HG03520 (cell line): Measurements from ENCODE around the gene ACSS1.

Experiments used
- ATAC-seq: cut with Tn5 transposase; IDR thresholded peaks from one replicate; pipeline ENCODE4 v1.9.1; 2021; ENCODE audit warnings: mild to moderate bottlenecking, moderate library complexity; ENCODE audit not compliant: unreplicated experiment

ACSS1 gene

DNA sequence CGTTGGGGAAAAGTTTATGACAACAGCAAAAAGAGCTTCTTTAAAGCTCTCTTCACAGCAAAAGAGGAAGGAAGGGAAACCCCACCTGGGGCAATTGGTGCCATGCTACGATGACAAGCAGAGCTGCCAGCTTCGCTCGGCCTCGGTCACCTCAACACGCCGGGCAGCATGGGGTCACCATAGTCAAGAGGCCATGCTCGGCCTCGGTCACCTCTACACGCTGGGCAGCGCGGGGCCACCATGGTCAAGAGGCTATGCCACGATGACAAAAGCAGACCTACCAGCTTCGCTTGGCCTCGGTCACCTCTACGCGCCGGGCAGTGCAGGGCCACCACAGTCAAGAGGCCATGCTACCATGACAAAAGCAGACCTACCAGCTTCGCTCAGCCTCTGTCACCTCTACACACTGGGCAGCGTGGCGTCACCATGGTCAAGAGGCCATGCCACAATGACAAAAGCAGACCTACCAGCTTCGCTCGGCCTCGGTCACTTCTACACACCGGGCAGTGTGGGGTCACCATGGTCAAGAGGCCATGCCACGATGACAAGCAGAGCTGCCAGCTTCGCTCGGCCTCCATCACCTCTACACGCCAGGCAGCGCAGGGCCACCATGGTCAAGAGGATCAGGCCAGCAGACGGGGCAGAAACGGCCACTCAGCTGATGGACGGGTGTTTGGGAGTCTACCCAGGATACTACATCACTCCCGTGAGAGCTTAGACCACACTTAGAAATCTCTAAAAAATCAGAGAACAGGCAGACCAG lies 77.5 kb downstream of the ACSS1 start:
- no peak for ATAC-seq

DNA sequence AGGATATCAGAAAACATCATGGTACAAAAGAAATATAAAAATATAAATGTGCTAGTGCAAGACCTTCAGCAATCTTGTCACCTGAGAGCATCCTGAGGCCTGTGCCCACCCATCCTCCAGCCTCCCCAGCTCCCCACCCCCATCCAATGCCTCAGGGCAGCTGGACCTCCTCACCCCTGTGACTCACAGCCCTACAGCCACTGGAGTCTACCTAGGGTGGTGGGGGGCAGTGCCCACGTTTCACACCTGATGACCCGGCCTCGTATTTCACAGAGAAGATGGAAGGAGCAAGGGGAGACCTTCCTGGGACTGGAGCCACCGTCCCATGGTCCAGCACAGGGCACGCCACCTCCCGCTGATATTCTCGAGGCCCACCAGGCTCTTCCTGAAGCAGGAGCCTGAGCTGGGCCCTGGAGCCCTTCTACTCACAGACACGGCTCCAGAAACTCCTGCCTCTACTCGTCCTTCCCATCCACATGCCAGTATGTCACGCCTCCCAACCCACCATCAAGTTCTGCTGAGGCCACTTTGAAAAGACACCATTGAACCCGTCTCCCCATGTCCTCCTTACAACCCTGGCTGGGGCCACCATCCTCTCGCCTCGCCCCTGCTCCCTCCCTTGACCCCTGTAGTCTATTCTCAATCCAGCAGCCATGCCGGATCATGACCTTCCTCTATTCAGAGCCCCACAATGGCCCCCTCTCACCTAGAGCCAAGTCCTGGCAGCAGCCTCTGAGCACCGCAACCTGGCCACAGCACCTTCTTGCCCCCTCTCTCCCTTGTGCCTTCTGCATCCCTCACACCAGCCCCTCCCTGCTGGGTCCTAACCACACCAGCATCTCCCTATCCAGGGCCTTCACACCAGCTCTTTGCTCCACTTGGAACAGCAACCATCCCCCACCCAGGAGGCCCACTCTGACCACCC lies 78.6 kb downstream of the ACSS1 start:
- ATAC-seq, result no peak

DNA sequence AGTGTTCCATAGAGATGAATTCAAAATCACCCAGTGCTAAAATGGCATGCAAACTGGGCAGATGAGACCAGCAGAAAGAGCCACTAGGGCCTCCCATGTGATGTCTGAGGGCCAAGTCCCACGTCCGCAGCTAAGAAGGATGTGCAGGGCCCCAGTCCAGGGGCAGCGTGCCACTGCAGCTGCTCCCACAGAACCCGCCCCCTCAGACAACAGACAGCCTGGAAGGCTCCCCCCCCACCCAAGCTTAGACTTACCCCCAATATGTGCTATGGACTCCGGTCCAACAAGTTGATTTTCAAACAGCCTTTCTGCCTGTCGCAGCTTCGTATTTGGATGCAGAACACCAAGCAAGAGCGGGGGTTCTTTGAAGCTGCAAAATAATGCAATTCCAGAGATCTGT lies 79.4 kb downstream of the ACSS1 start:
- no peak for ATAC-seq

DNA sequence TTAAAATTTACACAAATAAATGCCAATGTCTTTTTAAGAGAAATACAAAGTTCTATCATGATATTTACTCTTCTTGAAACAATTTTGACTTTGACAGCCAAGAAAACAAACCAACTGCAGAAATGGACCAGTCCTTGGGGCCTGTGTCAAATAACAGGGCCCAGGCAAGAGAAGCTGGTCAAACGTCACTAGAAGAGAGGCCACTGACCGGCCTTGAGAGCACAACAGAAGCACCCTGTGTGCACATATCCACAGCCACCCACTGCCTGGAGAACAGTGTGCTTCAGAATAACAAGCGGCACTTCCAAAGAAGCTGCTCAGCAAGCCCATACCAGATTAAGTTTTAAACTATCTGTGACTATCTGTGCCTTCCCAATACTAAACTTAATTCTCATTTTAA lies 80.1 kb downstream of the ACSS1 start:
- no peak for ATAC-seq

DNA sequence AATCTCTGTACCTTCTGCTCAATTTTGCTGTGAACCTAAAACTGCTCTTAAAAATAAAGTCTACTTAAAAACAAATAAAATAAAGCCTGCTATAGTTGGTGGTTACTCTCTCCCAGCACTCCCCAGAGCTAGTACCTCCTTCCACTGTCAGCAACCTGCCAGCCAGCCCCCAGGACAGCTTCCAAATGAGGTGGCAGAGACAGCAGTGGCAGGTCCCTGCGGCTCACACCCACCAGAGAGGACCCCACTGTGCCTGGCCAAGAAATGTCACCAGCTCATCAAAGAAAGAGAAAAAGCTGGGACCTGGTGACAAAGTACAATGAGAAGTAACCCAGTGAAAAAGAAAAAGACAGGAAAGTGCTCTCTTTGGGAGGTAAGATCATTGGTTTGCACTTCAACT lies 80.6 kb downstream of the ACSS1 start:
- ATAC-seq, result no peak

DNA sequence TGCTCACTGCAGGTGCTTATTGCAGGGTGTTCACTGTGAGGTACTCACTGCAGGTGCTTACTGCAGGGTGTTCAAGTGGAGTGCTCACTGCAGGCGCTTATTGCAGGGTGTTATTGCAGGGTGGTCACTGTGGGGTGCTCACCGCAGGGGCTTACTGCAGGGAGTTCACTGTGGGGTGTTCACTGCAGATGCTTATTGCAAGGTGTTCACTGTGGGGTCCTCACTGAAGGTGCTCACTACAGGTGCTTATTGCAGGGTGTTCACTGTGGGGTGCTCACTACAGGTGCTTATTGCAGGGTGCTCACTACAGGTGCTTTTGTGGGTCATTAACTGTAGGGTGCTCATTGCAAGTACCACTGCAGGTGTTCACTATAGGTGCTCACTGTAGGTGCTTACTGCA lies 85.6 kb downstream of the ACSS1 start:
- no peak for ATAC-seq

DNA sequence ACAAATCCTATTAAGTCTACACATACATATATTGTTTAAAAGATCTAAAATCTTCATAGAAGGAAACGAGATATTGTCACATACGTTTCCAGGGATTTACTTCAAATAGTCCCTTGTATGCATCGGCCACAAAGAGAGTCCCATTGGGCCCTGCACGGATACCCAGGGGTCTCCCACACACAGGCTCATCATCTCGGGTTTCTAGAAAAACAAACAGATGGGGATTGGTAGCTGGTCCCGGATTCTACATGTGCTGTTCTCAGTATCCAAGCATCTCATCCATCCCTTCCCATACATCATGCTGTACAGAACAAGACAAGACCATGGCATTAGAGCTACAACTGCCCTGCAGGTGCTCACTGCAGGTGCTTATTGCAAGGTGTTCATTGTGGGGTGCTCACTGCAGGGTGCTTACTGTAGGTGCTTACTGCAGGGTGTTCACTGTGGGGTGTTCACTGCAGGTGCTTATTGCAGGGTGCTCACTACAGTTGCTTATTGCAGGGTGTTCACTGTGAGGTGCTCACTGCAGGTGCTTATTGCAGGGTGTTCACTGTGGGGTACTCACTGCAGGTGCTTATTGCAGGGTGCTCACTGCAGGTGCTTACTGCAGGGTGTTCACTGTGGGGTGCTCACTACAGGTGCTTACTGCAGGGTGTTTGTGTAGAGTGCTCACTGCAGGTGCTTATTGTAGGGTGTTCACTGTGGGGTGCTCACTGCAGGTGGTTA lies 86.4 kb downstream of the ACSS1 start:
- no peak for ATAC-seq

DNA sequence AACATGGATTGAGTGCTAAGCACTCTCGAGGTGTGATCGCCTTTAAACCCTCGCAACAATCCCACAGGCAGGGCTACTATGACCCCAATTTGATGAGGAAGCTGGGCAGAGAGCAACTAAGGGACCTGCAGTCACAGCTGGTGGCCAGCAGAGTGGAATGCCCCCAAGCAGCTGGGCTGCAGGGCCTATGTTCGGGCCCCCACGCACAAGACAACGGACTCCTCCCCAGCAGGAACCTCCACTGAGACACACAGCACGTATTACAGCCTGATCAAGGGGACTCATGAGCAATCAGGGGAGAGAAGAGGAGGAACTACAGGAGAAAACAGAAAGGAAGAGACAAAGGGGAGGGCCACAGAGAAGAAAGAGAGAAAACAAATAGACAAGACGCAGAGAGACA lies 87.2 kb downstream of the ACSS1 start:
- no peak for ATAC-seq

DNA sequence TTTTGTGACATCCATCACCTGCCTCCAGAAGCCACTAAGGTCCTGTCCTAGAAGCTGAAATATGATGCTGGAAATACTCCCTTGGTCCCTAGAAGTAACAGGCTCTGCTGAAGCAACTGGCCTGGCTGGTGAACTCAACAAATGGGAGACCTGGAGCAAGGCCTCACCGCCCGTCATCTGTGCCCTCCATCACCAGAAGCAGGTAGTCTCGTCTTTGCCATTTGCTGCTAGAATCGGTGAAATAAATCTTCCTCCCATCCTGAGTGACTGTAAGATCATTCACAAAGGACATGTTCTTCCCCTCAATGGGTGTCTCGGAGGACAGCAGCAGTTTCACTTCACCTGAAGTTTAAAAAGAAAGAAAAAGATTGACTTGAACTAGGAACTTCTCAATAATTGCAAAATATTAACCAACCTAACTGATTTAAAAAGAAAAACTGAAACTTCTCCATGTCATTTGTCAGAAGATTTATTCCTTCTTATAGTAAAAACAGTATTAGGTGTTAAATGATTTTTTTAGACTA lies 87.8 kb downstream of the ACSS1 start:
- ATAC-seq, result no peak

DNA sequence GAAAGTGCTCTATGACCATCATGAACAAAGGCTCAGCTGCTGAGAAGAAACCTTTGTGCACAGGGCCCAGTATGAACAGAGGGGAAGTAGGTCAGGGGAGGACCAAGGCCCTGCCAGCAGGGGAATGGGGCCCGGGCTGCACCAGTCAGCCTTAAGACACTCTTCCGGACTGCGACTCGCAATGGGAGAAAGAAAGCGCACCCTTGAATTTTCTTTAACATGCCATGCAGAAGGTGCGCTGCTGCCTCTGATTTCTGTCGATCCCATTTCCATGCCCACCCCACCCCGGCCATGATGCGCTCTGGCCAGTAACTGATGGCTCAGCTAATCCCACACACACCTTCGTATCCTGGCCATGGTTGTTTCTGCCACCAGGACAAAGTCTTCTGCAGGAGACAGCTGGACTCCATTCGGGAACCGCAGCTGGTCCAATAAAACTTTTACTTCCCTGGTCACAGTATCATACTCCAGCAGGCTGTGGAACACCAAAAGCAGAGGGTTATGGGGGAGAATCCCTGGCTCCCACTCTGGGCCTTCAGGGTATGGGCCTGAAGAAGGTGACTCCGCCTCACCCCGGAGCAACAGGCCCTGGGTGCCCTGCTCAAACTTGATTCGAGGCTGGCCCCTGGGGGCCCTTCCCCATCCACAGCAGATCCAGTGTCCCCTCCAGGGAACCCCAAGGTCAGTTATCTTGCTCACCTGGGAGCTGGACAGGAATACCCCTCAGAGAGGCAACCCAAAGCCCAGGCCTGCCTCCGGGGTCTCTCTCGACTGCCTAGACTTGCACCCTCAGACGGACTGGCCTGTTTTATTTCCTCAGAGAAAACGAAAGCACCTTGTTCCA lies 88.5 kb downstream of the ACSS1 start:
- ATAC-seq, result no peak

DNA sequence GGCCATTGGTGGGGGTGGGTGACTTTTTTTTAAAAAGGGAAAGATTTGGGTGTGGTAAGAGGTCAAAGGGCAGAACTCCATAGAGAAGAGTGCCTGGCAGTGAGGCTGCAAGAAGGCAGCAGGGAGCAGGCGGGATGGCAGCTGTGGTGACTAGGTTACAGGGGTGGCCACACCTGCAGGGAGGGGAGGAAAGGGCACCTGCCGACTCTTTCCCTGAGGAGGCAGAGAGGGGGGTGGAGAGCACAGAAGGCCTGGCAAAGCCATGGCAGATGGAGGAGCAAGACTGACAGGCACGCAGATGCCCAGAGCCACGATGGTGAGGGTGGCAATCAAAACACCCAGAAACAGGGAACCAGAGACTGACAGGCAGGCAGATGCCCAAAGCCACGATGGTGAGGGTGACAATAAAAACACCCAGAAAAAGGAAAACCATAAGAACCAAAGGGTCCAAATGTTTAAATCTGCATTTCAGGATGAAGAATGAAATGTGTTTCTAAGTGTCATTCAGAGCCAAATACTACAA lies 89.6 kb downstream of the ACSS1 start:
- no peak for ATAC-seq

DNA sequence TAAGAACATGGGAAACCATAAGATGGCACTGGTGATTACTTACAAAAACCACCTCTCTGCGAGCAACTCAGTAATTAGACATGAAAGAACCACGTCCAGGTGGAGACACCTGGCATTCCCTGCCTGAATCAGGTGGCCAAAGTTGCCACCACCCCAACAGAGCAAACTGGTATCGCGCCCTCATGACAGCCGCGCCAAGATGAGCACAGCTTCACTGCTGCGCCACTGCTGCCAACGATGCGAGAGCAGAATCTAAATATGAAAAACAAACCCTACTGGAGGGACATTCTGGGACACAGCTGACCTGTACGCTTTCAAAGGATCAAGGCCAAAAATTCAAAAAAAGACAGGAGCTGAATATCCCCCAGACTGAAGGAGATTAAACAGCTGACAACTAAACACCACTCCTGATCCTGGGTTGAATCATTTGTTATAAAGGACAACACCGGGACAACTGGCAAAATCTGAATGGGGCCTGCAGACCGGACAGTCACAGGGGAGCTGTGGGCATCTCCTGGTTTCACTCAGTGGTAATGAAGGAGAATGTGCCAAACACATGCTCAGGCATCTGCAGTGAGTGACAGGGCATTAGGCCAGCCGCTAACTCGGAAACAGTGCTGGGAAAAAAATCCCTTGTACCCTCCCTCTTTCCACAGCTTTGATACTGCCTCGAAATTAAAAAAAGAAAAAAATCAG lies 91.5 kb downstream of the ACSS1 start:
- ATAC-seq, result no peak

DNA sequence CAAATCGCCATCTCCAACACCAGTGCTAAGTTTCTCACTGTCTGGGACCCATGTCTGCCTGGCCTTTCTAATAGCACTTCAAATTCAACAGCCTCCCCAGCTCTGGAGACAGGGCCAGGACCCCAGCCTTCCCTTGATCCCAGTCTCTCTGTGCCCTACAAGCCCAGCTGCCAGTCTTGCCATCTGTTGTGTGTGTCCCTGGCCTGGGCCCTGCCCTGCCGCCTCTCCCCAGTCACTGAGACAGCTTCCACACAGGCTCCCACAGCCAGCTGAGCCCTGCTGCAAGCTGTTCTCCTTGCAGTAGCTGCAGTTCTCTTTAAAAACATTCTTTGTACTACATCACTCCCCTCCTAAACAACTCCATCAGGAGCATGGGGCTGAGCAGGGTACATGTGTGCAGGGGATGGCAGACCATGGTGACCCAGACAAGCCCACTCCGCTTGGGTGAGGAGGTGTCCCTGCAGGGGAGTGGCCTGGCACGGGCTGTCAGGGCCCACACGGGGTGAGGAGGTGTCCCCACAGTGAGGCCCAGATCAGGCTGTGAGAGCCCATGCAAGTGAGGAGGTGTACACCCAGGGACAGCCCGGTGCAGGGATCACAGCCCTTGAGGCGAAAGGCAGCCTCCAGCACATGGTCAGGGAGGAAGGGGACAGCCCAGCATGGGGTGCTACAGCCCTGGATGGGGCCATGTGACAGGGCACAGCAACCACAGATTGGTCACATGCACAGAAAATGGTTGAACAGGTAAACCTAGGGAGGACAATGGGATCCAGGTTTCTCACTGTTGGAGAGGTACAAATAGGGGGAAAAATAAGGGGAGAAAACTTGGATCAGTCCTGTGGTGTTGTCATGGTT lies 92.6 kb downstream of the ACSS1 start:
- ATAC-seq, result no peak

DNA sequence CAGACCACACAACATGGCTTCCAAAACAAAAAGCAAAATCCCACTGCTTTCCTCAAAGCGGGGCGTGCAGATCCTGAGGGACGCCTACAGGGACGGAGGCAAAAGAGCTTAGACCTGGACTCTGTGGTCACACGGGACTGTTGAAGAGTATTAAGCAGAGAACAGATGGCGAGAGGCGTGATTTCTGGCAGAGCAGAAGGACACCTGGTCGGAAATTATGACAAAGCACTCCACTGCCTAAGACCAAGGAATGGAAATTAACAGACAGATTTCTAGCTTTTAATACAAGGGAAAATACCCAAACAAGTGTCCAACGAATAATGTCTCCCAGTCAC lies 93.5 kb downstream of the ACSS1 start:
- ATAC-seq, result no peak

DNA sequence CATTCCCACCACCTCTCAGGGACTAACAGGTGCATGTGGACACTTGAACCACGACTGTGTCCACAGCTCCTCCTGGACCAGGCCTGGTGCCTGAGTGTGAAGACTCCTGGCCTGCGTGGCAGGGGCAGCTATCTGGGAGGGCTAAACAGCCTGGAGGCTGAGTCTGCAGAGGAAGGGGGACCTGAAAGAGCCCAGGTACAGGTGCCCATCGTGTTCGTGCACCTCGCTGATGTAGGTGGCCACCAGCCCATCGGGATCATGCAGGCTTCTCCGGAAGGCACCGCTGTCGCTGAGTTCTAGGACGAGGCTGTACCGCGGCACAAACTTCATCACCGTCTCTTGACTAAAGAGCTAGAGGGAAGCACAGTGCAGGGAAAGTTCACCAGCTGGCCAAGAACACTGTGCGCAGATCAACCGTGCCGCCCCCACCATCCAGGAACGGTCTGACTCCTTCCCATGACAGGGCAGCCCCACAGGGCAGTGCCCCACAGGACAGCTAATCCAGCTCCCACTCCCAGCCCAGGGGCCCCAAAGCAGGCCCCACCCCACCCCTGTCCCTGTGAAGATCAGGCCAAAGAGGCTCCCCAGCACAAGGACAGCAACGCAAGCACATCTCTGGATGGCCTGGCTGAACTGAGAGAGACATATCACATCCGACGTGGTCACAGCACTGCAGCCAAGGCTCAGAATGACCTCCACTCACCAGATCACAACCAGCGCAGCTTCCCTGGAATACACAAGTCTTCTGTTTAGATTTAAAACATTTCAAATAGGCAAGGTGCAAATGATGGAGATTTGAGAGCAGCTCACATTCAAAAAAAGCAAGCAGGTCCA lies 94.0 kb downstream of the ACSS1 start:
- ATAC-seq, result no peak

DNA sequence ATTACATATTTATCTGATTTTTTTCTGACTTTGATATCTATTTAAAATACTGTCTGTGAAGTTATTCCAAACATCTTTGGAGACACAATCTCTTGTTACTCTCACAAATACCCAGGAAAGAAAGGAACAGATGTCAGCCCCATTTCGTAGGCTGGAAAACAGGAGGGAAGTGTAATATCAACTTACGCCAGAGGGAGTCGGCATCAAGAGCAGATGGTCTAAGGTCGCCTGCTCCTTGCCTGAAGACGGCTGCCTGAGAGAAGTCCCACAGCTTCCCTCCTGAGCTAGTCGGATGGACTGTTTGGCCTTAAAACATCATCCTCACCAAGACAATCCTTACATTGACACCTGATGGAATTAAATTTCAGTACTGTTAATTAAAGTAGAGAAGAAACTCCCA lies 95.4 kb downstream of the ACSS1 start:
- no peak for ATAC-seq

DNA sequence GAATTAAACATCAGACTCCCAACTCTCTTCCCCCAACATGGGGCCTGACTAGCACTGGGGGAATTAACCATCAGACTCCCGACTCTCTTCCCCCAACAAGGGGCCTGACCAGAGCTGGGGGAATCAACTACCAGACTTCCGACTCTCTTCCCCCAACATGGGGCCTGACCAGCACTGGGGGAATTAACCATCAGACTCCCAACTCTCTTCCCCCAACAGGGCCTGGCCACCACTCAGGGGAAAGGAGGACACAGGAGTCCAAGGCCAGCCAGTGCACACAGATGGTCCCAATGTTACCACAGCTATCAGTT lies 95.8 kb downstream of the ACSS1 start:
- ATAC-seq, result no peak
